Right lung (tissue), 5 donors: ENCODE results near the gene SUMO2. TPM values are rescaled to one million over a fixed set of nuclear protein-coding genes. Genes with fewer than 3 reads are reported as not detected.
A peak's percentile ranks its signal among the peaks of the same experiment; 100 is the strongest.

ENCODE experiments used
- DNase-seq, 2 donors: peaks; one replicate each; pipeline ENCODE4 v3.0.0-alpha.2; 2013
- polyA plus RNA-seq, 5 donors: library from polyadenylated mRNA; unstranded; fragments of 120-200 nt; gene quantifications; one replicate each; pipeline versions ENCODE4 v1.2.1 to v1.2.3, GENCODE V29; 2013; ENCODE audit warnings: inconsistent platforms in 1 of 5, low replicate concordance in 1 of 5; ENCODE audit not compliant: insufficient read length in 5 of 5, insufficient read depth in 1 of 5

SUMO2 gene
- polyA plus RNA-seq, 5 donors, result 666 to 791 (median 727) TPM

GRCh38 chr17:75125984-75126383 is 56.8 kb downstream of the SUMO2 start:
- no peak for DNase-seq

GRCh38 chr17:75124819-75125162 is 58.0 kb downstream of the SUMO2 start:
- no peak for DNase-seq

- DNase-seq, result no peak
These were observed 58.5 kb downstream of the SUMO2 start for GRCh38 chr17:75124041-75124818.

DNA sequence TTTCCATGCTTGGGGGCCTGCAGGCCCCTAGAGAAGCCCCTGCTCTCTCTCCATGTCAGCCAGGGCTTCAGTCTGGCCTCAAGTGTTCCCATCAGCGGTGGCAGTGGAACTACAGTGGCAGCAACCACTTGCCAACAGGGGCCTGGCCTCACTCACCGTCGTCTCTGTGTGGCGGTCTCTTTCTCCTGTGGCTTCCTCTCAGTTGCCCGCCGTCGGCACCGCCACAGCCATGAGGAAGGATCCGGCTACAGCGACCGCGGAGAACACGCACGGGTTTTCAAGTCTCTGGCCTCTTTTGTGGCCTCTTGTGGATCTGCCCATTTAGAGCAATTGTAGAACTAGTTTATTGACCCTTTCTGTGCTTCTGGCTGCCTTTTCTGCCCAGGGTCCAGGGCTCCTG is 64.5 kb downstream of the SUMO2 start:
- DNase-seq, result no peak

GRCh38 chr17:75116737-75117136 is 66.0 kb downstream of the SUMO2 start:
- DNase-seq, result peak; percentile 51 to 61

Other genes with a start within 250 kb of the SUMO2 start
- not detected for gene OTOP3, start 247.1 kb downstream of the SUMO2 start, polyA plus RNA-seq
- gene HID1, start 210.2 kb downstream of the SUMO2 start, polyA plus RNA-seq, result 10 to 100 TPM; 48.9 to 76.3 (median 64.6) TPM
- 10 to 100 TPM in 4 of 5 donors, 1 to 10 TPM in 1; 9.4 to 19.7 (median 12.5) TPM for gene CDR2L, start 195.3 kb downstream of the SUMO2 start, polyA plus RNA-seq
- 10 to 100 TPM; 20.5 to 28.2 (median 24.6) TPM for gene MRPL58, start 170.3 kb downstream of the SUMO2 start, polyA plus RNA-seq
- gene ATP5PD, start 136.0 kb downstream of the SUMO2 start, polyA plus RNA-seq, result 100 to 1,000 TPM; 200 to 252 (median 213) TPM
- 10 to 100 TPM; 25.0 to 29.1 (median 28.6) TPM for gene KCTD2, start 135.7 kb downstream of the SUMO2 start, polyA plus RNA-seq
- 10 to 100 TPM; 16.1 to 26.8 (median 23.3) TPM for gene SLC16A5, start 95.0 kb downstream of the SUMO2 start, polyA plus RNA-seq
- gene ARMC7, start 73.0 kb downstream of the SUMO2 start, polyA plus RNA-seq, result 10 to 100 TPM; 11.7 to 17.2 (median 15.1) TPM
- 10 to 100 TPM; 42.4 to 63.3 (median 46.6) TPM for gene NT5C, start 51.2 kb downstream of the SUMO2 start, polyA plus RNA-seq
- gene JPT1, start 28.4 kb downstream of the SUMO2 start, polyA plus RNA-seq, result 100 to 1,000 TPM in 1 of 5 donors, 10 to 100 TPM in 4; 73.5 to 103 (median 83.6) TPM
- gene NUP85, start 22.7 kb upstream of the SUMO2 start, polyA plus RNA-seq, result 10 to 100 TPM; 66.5 to 86.1 (median 79.5) TPM
- gene GGA3, start 78.6 kb upstream of the SUMO2 start, polyA plus RNA-seq, result 10 to 100 TPM; 37.2 to 45.7 (median 39.9) TPM
- 10 to 100 TPM; 59.8 to 71.3 (median 64.5) TPM for gene MRPS7, start 78.9 kb upstream of the SUMO2 start, polyA plus RNA-seq
- 10 to 100 TPM; 14.7 to 17.2 (median 15.5) TPM for gene MIF4GD, start 88.3 kb upstream of the SUMO2 start, polyA plus RNA-seq
- gene SLC25A19, start 106.5 kb upstream of the SUMO2 start, polyA plus RNA-seq, result 1 to 10 TPM; 5.5 to 8.2 (median 7.6) TPM
- gene GRB2, start 222.7 kb upstream of the SUMO2 start, polyA plus RNA-seq, result 10 to 100 TPM; 75.3 to 92.2 (median 83.5) TPM